ENCODE measurements around the gene MYRFL.
"Not testable (repeated sequence)": the region's sequence is repeated elsewhere in the genome, so short reads cannot be mapped to it uniquely, and the experiment has no call there.

MYRFL gene

GRCh38 chr12:69987579-69988091, 162.6 kb downstream of the MYRFL start:
- H3K9ac ChIP-seq (ENCODE audit: low read length), result no peak overlapping the region
- peaks cover 3% of the 10 kb centered on the region for H3K4me1 ChIP-seq (ENCODE audit: control insufficient read depth, insufficient read depth, low read length)
- H3K4me3 ChIP-seq (ENCODE audit: low read length), result no peak overlapping the region
- no peaks in the 10 kb centered on the region for H3K27me3 ChIP-seq (ENCODE audit: control insufficient read depth, insufficient read depth, low read length)
- H3K27ac ChIP-seq (ENCODE audit: low read depth, low read length), result no peak overlapping the region
- no peaks in the 10 kb centered on the region for H3K36me3 ChIP-seq (ENCODE audit: control insufficient read depth, insufficient read depth, low read length)

GRCh38 chr12:69988481-69989321, 163.7 kb downstream of the MYRFL start:
- Histone ChIP-seq H3K27me3 (ENCODE audit: control insufficient read depth, insufficient read depth, low read length) (no peaks in the 10 kb centered on the region), H3K9ac (ENCODE audit: low read length) (no peak overlapping the region), H3K27ac (ENCODE audit: low read depth, low read length) (peak overlapping the region; percentile 13), H3K36me3 (ENCODE audit: control insufficient read depth, insufficient read depth, low read length) (no peaks in the 10 kb centered on the region), H3K4me3 (ENCODE audit: low read length) (no peak overlapping the region), H3K4me1 (ENCODE audit: control insufficient read depth, insufficient read depth, low read length) (peaks cover 3% of the 10 kb centered on the region)

DNA sequence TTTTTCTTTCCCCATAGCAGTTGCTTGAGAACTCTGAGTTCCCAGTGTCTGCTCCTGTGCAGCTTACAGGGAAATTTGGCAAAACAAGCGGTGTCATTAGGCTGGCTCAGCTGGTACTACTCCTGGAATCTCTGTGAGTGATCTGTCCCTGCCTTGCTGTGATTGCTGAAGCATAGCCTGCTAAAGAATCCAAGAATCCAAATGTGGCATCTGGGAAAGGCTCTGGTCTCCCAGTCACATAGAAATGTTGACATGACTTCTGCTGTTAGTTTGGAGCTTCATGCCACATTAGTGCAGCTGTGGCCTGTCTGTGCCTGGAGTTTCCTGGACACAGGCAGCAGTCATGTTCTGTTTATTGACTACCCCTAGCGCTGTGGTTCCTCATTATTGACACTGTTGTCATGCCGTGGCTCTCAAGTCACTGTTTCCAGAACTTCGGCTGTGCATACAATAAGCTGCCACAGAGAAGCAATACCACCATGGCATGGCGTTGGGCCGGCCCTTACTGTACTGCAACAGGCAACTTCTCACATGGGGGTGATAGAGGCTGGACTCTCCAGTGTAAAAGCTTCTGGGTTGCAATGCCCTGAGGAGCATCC, 166.8 kb downstream of the MYRFL start:
- H3K27me3 ChIP-seq (ENCODE audit: control insufficient read depth, insufficient read depth, low read length), result no peaks in the 10 kb centered on the region
- peaks cover 3% of the 10 kb centered on the region for H3K4me1 ChIP-seq (ENCODE audit: control insufficient read depth, insufficient read depth, low read length)
- H3K36me3 ChIP-seq (ENCODE audit: control insufficient read depth, insufficient read depth, low read length), result no peaks in the 10 kb centered on the region
- H3K27ac ChIP-seq (ENCODE audit: low read depth, low read length), result no peak overlapping the region
- H3K4me3 ChIP-seq (ENCODE audit: low read length), result no peak overlapping the region
- no peak overlapping the region for H3K9ac ChIP-seq (ENCODE audit: low read length)

GRCh38 chr12:69993433-69993832, 168.4 kb downstream of the MYRFL start:
- H3K4me1 ChIP-seq (ENCODE audit: control insufficient read depth, insufficient read depth, low read length), result peaks cover 2% of the 10 kb centered on the region
- H3K27ac ChIP-seq (ENCODE audit: low read depth, low read length), result no peak overlapping the region
- H3K36me3 ChIP-seq (ENCODE audit: control insufficient read depth, insufficient read depth, low read length), result no peaks in the 10 kb centered on the region
- no peaks in the 10 kb centered on the region for H3K27me3 ChIP-seq (ENCODE audit: control insufficient read depth, insufficient read depth, low read length)
- H3K4me3 ChIP-seq (ENCODE audit: low read length), result no peak overlapping the region
- no peak overlapping the region for H3K9ac ChIP-seq (ENCODE audit: low read length)

DNA sequence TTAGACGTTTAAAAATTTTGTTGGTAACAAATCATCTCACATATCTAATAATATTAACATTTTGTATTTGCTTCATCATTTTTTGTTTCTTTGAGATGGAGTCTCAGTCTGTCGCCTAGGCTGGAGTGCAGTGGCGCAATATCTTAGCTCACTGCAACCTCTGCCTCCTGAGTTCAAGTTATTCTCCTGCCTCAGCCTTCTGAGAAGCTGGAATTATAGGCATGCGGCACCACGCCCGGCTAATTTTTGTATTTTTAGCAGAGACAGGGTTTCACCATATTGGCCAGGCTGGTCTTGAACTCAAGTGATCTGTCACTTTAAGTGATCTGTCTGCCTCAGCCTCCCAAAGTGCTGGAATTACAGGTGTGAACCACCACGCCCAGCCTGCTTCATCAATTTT, 169.1 kb downstream of the MYRFL start:
- not testable (repeated sequence) for H3K4me1 ChIP-seq (ENCODE audit: control insufficient read depth, insufficient read depth, low read length); H3K27ac ChIP-seq (ENCODE audit: low read depth, low read length); H3K36me3 ChIP-seq (ENCODE audit: control insufficient read depth, insufficient read depth, low read length); H3K9ac ChIP-seq (ENCODE audit: low read length); H3K27me3 ChIP-seq (ENCODE audit: control insufficient read depth, insufficient read depth, low read length); H3K4me3 ChIP-seq (ENCODE audit: low read length)

- Histone ChIP-seq H3K9ac (ENCODE audit: low read length) (no peak overlapping the region), H3K27me3 (ENCODE audit: control insufficient read depth, insufficient read depth, low read length) (no peaks in the 10 kb centered on the region), H3K36me3 (ENCODE audit: control insufficient read depth, insufficient read depth, low read length) (no peaks in the 10 kb centered on the region), H3K4me3 (ENCODE audit: low read length) (no peak overlapping the region), H3K27ac (ENCODE audit: low read depth, low read length) (no peak overlapping the region), H3K4me1 (ENCODE audit: control insufficient read depth, insufficient read depth, low read length) (no peaks in the 10 kb centered on the region)
These were observed 169.7 kb downstream of the MYRFL start for GRCh38 chr12:69994724-69995173.

GRCh38 chr12:69996241-69996640, 171.2 kb downstream of the MYRFL start:
- Histone ChIP-seq H3K27ac (ENCODE audit: low read depth, low read length) (no peak overlapping the region), H3K36me3 (ENCODE audit: control insufficient read depth, insufficient read depth, low read length) (no peaks in the 10 kb centered on the region), H3K4me3 (ENCODE audit: low read length) (no peak overlapping the region), H3K9ac (ENCODE audit: low read length) (no peak overlapping the region), H3K27me3 (ENCODE audit: control insufficient read depth, insufficient read depth, low read length) (no peaks in the 10 kb centered on the region), H3K4me1 (ENCODE audit: control insufficient read depth, insufficient read depth, low read length) (no peaks in the 10 kb centered on the region)

GRCh38 chr12:69996722-69997121, 171.7 kb downstream of the MYRFL start:
- H3K27ac ChIP-seq (ENCODE audit: low read depth, low read length), result no peak overlapping the region
- no peak overlapping the region for H3K4me3 ChIP-seq (ENCODE audit: low read length)
- no peak overlapping the region for H3K9ac ChIP-seq (ENCODE audit: low read length)
- no peaks in the 10 kb centered on the region for H3K4me1 ChIP-seq (ENCODE audit: control insufficient read depth, insufficient read depth, low read length)
- no peaks in the 10 kb centered on the region for H3K27me3 ChIP-seq (ENCODE audit: control insufficient read depth, insufficient read depth, low read length)
- H3K36me3 ChIP-seq (ENCODE audit: control insufficient read depth, insufficient read depth, low read length), result no peaks in the 10 kb centered on the region

DNA sequence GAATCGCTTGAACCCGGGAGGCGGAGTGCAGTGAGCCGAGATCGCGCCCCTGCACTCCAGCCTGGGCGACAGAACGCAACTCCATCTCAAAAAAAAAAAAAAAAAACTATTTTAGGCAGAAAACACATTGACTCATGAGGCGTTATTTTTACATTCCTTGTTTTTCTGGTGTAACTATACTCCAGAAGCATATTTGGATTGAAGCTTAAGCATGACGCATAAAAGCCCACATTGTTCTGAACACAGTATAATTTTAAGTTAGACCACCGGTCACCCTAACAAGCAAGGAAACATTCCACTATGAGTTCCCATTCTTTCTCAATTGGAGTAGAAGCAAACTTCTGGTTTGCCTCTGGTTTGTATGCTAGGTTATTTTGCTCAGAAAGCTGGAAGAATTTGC, 173.0 kb downstream of the MYRFL start:
- H3K36me3 ChIP-seq (ENCODE audit: control insufficient read depth, insufficient read depth, low read length), result no peaks in the 10 kb centered on the region
- H3K27ac ChIP-seq (ENCODE audit: low read depth, low read length), result no peak overlapping the region
- no peaks in the 10 kb centered on the region for H3K27me3 ChIP-seq (ENCODE audit: control insufficient read depth, insufficient read depth, low read length)
- no peak overlapping the region for H3K9ac ChIP-seq (ENCODE audit: low read length)
- H3K4me1 ChIP-seq (ENCODE audit: control insufficient read depth, insufficient read depth, low read length), result no peaks in the 10 kb centered on the region
- H3K4me3 ChIP-seq (ENCODE audit: low read length), result no peak overlapping the region

DNA sequence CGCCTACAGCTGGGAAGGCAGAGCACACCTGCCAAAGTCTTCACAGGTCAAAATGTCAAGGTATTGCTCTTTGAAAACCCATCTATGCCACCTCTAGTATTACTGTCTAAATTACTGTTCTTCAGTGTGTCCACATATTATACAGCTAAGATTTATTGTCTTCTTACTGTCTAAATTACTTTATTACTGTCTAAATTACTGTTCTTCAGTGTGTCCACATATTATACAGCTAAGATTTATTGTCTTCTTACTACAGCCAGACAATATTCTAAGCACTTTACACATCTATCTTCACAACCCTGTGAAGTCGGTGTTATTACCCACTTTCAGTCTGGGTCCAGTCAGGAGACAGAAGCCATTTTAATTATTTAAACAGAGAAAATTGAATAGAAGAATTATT, 173.9 kb downstream of the MYRFL start:
- H3K9ac ChIP-seq (ENCODE audit: low read length), result no peak overlapping the region
- H3K27ac ChIP-seq (ENCODE audit: low read depth, low read length), result no peak overlapping the region
- no peaks in the 10 kb centered on the region for H3K27me3 ChIP-seq (ENCODE audit: control insufficient read depth, insufficient read depth, low read length)

GRCh38 chr12:69999561-69999960, 174.5 kb downstream of the MYRFL start:
- H3K4me3 ChIP-seq (ENCODE audit: low read length), result no peak overlapping the region
- no peaks in the 10 kb centered on the region for H3K36me3 ChIP-seq (ENCODE audit: control insufficient read depth, insufficient read depth, low read length)
- H3K27ac ChIP-seq (ENCODE audit: low read depth, low read length), result no peak overlapping the region
- H3K9ac ChIP-seq (ENCODE audit: low read length), result no peak overlapping the region
- H3K4me1 ChIP-seq (ENCODE audit: control insufficient read depth, insufficient read depth, low read length), result no peaks in the 10 kb centered on the region
- no peaks in the 10 kb centered on the region for H3K27me3 ChIP-seq (ENCODE audit: control insufficient read depth, insufficient read depth, low read length)

More for the DNA sequence above, 173.9 kb downstream of the MYRFL start:
- Histone ChIP-seq H3K36me3 (ENCODE audit: control insufficient read depth, insufficient read depth, low read length) (no peaks in the 10 kb centered on the region), H3K4me1 (ENCODE audit: control insufficient read depth, insufficient read depth, low read length) (no peaks in the 10 kb centered on the region), H3K4me3 (ENCODE audit: low read length) (no peak overlapping the region)

DNA sequence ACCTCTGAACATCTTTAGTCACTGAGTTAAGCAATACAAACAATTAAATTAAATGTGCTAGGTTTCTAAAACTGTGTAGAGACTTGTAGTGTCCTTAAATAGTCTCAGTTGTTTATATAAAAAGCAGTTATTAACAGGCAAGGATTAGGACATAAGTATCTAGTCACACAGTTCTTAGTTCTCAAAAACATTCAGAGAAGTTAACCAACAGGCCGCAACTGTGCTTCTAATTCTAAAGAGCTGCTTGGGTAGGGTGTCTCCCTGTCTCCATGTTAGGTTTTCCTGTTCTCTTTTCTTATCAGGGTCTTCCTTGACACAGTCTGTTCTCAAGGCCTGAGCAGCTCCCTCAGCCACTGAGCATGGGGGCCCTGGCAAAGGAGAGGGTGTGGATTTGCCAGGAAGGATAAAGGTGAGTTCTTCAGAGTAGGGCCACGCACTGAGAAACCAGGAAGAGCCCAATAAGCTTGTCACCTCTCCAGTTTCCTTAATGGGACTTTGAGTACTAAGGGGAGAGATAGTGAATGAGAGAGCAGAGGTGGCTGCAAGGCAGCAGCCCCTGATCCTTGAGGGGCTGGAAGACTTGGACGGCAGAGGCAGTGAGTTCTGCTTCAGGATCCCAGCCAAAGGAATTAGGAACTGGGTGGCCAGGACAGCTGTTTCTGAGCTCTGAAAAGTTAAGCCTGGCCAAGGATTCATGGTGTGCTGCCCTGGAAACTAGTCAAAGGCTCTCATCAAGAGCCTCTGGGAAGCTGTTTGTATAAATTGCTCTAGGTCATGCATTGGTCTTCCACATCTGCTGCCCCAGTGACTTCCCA, 177.3 kb downstream of the MYRFL start:
- H3K9ac ChIP-seq (ENCODE audit: low read length), result no peak overlapping the region
- no peak overlapping the region for H3K27ac ChIP-seq (ENCODE audit: low read depth, low read length)
- no peaks in the 10 kb centered on the region for H3K4me1 ChIP-seq (ENCODE audit: control insufficient read depth, insufficient read depth, low read length)
- no peaks in the 10 kb centered on the region for H3K36me3 ChIP-seq (ENCODE audit: control insufficient read depth, insufficient read depth, low read length)
- H3K27me3 ChIP-seq (ENCODE audit: control insufficient read depth, insufficient read depth, low read length), result no peaks in the 10 kb centered on the region
- H3K4me3 ChIP-seq (ENCODE audit: low read length), result no peak overlapping the region
